HG02678 (cell line): Measurements from ENCODE around the gene CKMT1A.
A peak's percentile ranks its signal among the peaks of the same experiment; 100 is the strongest.
"Not testable (repeated sequence)": the region's sequence is repeated elsewhere in the genome, so short reads cannot be mapped to it uniquely, and the experiment has no call there.

Experiments used
- ATAC-seq: cut with Tn5 transposase; IDR thresholded peaks from one replicate; pipeline ENCODE4 v1.9.1; 2021; ENCODE audit warnings: mild to moderate bottlenecking, moderate library complexity; ENCODE audit not compliant: unreplicated experiment

Gene CKMT1A

GRCh38 chr15:43693148-43694022 is at the start of gene CKMT1A:
TSS of gene CKMT1A (plus strand) at chr15:43693859. CDS start at chr15:43694051, 192 bp downstream.
- ATAC-seq = not testable (repeated sequence)

DNA sequence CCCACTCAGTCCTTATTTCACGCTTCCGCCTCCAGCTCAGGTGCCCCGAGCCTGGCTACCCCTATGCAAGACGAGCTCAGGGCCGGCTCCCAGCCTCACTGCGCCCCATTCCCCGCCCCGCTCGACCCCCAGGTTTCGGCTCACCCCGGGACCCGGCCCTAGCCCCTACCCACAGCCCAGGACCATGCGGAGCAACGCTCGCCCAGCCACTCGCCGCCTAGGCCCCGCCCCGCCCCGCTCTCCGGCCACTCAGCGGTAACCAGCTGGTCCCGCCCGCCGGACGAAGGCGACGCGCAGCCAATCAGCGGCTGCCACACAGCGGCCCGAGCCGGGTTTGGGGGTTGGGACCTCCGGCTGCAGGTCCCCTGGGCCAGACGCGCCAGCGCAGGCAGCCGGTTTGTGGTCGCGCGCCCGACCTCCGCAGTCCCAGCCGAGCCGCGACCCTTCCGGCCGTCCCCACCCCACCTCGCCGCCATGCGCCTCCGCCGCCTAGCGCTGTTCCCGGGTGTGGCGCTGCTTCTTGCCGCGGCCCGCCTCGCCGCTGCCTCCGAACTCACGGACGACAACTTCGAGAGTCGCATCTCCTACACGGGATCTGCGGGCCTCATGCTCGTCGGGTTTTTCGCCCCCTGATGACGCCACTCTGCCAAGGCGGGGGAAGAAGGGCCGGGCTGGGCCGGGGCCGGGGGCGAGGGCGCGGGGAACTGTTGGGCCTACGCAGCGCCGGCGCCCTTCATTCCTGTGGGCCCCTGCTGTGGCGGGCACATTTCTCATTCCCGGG is 44.8 kb upstream of the CKMT1A start, which contains the start of gene CATSPER2:
Gene CATSPER2 (minus strand): TSS at position 196 of the 781 bp plus-strand sequence. CDS start 783 bp downstream, outside the sequence.
- ATAC-seq = no peak

GRCh38 chr15:43649430-43649926 is 44.2 kb upstream of the CKMT1A start:
- ATAC-seq = not testable (repeated sequence)

DNA sequence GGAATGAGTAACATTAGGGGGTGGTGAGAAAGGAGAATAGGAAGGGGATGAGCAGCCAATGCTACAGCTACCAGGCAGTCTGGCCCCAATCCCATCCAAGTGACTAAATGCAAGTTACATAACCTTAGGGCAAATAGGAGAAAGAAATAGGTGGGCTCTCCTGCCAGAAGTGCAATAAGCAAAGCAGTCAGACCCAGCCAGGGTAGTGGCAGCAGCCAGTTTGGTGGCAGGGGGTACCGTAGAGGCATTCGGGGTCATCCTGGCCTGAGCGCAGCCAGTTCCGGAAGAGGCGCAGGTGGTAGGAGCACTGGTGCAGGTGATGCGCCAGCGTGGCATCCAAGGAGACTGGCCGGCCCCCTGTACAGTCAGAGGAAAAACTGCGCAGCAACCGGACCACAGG is 33.9 kb upstream of the CKMT1A start:
- ATAC-seq = not testable (repeated sequence)

DNA sequence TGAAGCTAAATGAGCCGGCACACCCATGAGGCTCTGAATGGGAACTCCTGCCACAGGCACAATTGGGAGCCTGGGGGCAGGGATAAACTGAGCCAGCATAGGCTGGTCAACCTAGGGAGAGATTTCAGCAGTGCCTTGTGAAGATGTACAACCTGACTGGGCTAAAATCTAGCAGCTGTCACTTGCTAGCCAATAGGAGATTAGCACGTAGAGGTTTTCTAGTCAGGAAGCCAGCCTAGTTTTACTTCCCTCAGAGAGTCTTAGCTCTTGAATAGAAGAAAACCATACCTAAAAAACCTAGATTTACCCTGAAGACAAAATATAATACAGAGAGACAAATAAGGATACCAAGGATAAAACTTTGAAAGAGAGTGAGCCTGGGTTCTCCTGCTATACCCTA is 31.4 kb upstream of the CKMT1A start:
- not testable (repeated sequence) for ATAC-seq

GRCh38 chr15:43663333-43663732 is 30.3 kb upstream of the CKMT1A start:
- not testable (repeated sequence) for ATAC-seq

DNA sequence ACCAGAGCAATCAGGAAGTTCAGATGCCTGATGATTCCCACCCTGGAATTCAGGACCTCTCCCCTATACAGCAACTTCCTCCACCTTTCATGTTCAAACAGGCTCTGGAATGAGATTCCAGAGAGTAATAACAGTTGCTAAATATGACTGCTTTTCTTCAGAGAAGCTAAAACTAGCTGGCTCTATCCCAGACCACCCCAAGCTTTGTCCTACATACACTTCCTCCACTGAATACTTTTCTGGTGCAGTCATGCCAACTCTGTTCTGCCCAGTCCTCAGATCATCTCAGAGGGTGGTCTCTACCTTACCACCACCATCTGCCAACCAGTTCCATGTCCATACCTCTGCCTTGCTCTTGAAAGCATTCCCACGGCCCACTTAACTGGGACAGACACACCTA is 27.5 kb upstream of the CKMT1A start:
- not testable (repeated sequence) for ATAC-seq

GRCh38 chr15:43674175-43674574 is 19.5 kb upstream of the CKMT1A start:
- not testable (repeated sequence) for ATAC-seq

- peak; percentile 97 for ATAC-seq
These were observed 3.9 kb upstream of the CKMT1A start for GRCh38 chr15:43689604-43690301.

- not testable (repeated sequence) for ATAC-seq
These were observed 980 bp upstream of the CKMT1A start for GRCh38 chr15:43692679-43693078.

GRCh38 chr15:43702174-43702573 is 8.5 kb downstream of the CKMT1A start:
- ATAC-seq = no peak

GRCh38 chr15:43702701-43703424 is 9.2 kb downstream of the CKMT1A start:
- ATAC-seq = no peak

DNA sequence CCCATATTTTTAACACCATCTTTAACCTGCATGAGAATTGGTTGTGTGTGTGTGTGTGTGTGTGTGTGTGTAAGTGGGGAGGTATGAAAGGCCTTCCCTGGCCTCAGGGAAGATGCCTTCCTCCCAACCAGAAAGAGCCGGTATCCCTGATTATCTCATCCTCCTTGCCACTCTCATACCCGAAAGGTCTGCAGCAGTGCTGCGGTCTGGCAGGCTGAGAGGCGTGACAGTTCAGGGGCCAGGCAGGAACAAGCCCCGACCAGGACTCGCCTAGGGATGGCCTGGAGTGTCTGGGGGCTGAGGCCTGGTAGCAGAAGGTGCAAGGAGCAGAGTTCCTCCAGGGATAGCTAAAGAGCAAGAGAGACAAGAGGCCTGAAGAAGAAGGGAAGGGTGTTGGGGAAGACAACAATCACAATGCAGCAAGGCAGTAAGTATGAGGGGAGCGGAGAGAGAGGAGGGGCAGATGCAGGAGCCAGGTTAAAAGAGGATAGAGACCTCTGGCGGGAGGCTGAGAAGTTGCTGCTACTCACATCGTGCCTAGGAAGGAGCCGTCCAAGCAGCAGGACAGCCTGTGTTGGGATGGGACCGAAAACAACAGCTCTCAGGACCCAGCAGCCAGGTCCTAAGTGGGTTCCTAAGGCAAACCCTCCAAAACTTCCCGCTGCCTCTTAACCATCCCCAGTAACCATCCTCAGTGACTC is 16.9 kb downstream of the CKMT1A start:
- not testable (repeated sequence) for ATAC-seq

DNA sequence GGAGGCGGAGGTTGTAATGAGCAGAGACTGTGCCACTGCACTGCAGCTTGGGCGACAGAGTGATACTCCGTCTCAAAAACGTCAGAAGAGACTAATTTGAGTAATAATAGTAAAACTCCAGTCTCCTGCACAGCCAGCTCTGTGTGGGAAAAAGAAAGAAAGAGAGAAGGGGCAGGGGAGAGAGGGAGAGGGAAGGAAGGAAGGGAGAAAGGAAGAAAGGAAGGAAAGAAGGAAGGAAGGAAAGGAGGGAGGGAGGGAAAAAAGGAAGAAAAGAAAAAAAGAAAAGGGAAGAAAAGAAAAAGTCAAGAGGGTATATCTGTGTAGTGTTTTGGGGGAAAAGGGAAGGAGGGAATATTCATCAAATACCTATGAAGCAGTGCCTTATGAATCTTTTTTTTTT is 29.5 kb downstream of the CKMT1A start:
- ATAC-seq = no peak

DNA sequence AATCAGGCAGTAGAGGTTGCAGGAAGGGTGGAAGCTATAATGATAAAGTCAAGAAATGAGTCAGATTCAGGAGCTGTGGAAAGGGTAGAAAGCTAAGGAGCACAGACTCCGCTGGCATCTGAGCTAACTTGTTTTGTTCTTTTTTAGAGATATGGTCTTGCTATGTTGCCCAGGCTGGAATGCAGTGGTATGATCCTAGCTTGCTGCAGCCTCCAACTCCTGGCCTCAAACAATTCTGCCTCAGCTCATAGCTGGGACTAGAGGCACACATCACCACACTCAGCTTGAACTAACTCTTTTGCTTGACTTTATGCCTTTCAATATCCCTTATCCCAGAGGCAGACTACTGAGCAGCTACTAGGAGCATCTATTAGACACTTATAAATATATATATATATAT is 32.6 kb downstream of the CKMT1A start:
- not testable (repeated sequence) for ATAC-seq

- ATAC-seq = not testable (repeated sequence)
These were observed 34.5 kb downstream of the CKMT1A start for GRCh38 chr15:43728053-43728725.

DNA sequence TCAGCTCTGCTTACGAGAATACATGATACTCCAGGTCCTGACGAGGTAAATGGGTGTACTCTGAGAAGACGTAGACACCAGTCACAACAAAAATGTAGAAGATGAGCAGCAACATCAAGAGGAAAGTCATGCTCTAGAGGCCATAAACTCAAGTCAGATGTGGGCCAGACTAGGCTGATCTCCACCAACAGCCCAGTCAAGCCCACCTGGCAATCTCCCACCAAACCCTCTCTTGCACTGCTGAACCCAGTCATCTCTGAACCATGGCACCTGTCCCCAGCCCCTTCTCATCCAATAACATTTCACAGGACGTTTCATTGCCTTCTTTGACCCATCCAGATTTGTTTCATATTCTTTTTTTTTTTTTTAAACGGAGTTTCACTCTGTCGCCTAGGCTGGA is 41.8 kb downstream of the CKMT1A start:
- ATAC-seq = peak; percentile 26

DNA sequence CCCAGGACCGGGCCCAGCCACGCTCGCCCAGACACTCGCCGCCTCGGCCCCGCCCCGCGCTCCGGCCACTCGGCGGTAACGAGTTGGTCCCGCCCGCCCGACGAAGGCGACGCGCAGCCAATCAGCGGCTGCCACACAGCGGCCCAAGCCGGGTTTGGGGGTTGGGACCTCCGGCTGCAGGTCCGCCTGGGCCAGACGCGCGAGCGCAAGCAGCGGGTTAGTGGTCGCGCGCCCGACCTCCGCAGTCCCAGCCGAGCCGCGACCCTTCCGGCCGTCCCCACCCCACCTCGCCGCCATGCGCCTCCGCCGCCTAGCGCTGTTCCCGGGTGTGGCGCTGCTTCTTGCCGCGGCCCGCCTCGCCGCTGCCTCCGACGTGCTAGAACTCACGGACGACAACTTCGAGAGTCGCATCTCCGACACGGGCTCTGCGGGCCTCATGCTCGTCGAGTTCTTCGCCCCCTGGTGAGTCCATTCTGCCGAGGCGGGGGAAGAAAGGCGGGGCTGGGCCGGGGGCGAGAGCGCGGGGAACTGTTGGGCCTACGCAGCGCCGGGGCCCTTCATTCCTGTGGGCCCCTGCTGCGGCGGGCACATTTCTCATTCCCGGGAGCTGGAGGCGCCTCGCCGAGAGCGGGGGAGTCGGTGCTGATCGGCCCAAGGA is 52.7 kb downstream of the CKMT1A start, which contains the start of gene PDIA3:
Gene PDIA3 (plus strand): TSS at position 194 of the 658 bp plus-strand sequence. CDS start 102 bp downstream, at position 296.
- ATAC-seq = peak; percentile 80
